Upper lobe of left lung (tissue), 4 donors: ENCODE measurements around the gene MARVELD1.

Experiments used
- CTCF ChIP-seq, 6 experiments: fragments of 450-650 bp in 4 of 6; fragments of 200-600 bp in 2 of 6; sonication (generic) in 2 of 6; IDR thresholded peaks; one replicate each; pipeline ENCODE4 v1.5.1; 2016 to 2019; ENCODE audit warnings: antibody characterized with exemption in 6 of 6
- EP300 ChIP-seq, 4 donors: sonication (generic); formaldehyde crosslinking; IDR thresholded peaks; one replicate each; pipeline ENCODE4 v1.5.1; 2017; ENCODE audit warnings: antibody characterized with exemption in 4 of 4, control low read depth in 2 of 4
- POLR2A ChIP-seq, 4 donors: fragments of 450-650 bp; IDR thresholded peaks; one replicate each; pipeline ENCODE4 v1.5.1; 2016 to 2017; ENCODE audit warnings: antibody characterized with exemption in 4 of 4, mild to moderate bottlenecking in 2 of 4

- TF ChIP-seq CTCF (IDR thresholded peaks at IDR 0.05): no peak
- no peak for TF ChIP-seq POLR2A (IDR thresholded peaks at IDR 0.05)
- TF ChIP-seq EP300 (IDR thresholded peaks at IDR 0.05): no peak
These were observed 38.3 kb upstream of the MARVELD1 start for GRCh38 chr10:97675222-97675621.
